SK-N-SH treated with all-trans-retinoic acid at 6 μM for 48 hours (cell line): ENCODE measurements around the gene OR2G3.

Experiments used
- ATAC-seq: fragments of 200-7000 bp; cut with Tn5 transposase; 3 replicates; pipeline ENCODE4 v1.9.1; 2020; ENCODE audit warnings: mild to moderate bottlenecking, moderate library complexity
- ARNTL ChIP-seq: fragments of 450-650 bp; formaldehyde crosslinking; IDR thresholded peaks from 2 replicates; pipeline ENCODE4 v1.5.0; 2020; ENCODE audit warnings: low read depth, mild to moderate bottlenecking, moderate library complexity, borderline replicate concordance
- BACH2 ChIP-seq: fragments of 250-450 bp; sonication (Bioruptor Pico); IDR thresholded peaks from 2 replicates; pipeline ENCODE4 v1.9.0; 2021; ENCODE audit warnings: mild to moderate bottlenecking, borderline replicate concordance
- CREB5 ChIP-seq: fragments of 250-450 bp; sonication (Bioruptor Pico); IDR thresholded peaks from 2 replicates; pipeline ENCODE4 v1.5.1; 2020; ENCODE audit warnings: low read depth, mild to moderate bottlenecking, moderate library complexity
- CSDC2 ChIP-seq: fragments of 250-450 bp; sonication (Bioruptor Pico); IDR thresholded peaks from 2 replicates; pipeline ENCODE4 v1.5.0; 2020; ENCODE audit warnings: mild to moderate bottlenecking, moderate library complexity
- CSRNP3 ChIP-seq: fragments of 250-450 bp; sonication (Bioruptor Pico); IDR thresholded peaks from 2 replicates; pipeline ENCODE4 v1.5.1; 2021; ENCODE audit warnings: mild to moderate bottlenecking, moderate library complexity
- ESRRG ChIP-seq: fragments of 250-450 bp; sonication (Bioruptor Pico); IDR thresholded peaks from 2 replicates; pipeline ENCODE4 v1.6.1; 2021; ENCODE audit warnings: mild to moderate bottlenecking
- GLIS3 ChIP-seq: fragments of 250-450 bp; sonication (Bioruptor Pico); IDR thresholded peaks from 2 replicates; pipeline ENCODE4 v1.5.0; 2020; ENCODE audit warnings: mild to moderate bottlenecking, moderate library complexity
- ISL1 ChIP-seq: fragments of 250-450 bp; sonication (Bioruptor Pico); IDR thresholded peaks from 2 replicates; pipeline ENCODE4 v2.1.2; 2022; ENCODE audit warnings: mild to moderate bottlenecking, moderate library complexity
- OSR1 ChIP-seq: fragments of 250-450 bp; sonication (Bioruptor Pico); IDR thresholded peaks from 2 replicates; pipeline ENCODE4 v1.8.0; 2022; ENCODE audit warnings: moderate library complexity, mild to moderate bottlenecking, inconsistent platforms
- PATZ1 ChIP-seq: fragments of 250-450 bp; sonication (Bioruptor Pico); IDR thresholded peaks from 2 replicates; pipeline ENCODE4 v1.8.0; 2020; ENCODE audit warnings: mild to moderate bottlenecking, moderate library complexity, borderline replicate concordance
- POU6F1 ChIP-seq: fragments of 250-450 bp; sonication (Bioruptor Pico); IDR thresholded peaks from 2 replicates; pipeline ENCODE4 v1.8.0; 2021; ENCODE audit warnings: low read depth, mild to moderate bottlenecking, moderate library complexity, borderline replicate concordance
- PPARA ChIP-seq: fragments of 250-450 bp; sonication (Bioruptor Pico); IDR thresholded peaks from 2 replicates; pipeline ENCODE4 v1.5.0; 2020; ENCODE audit warnings: mild to moderate bottlenecking, borderline replicate concordance
- SNAI2 ChIP-seq: fragments of 250-450 bp; sonication (Bioruptor Pico); IDR thresholded peaks from 2 replicates; pipeline ENCODE4 v1.5.0; 2020; ENCODE audit warnings: mild to moderate bottlenecking, moderate library complexity
- TCF4 ChIP-seq: fragments of 250-450 bp; sonication (Bioruptor Pico); IDR thresholded peaks from 2 replicates; pipeline ENCODE4 v1.8.0; 2021; ENCODE audit warnings: mild to moderate bottlenecking, moderate library complexity, borderline replicate concordance
- TOX ChIP-seq: fragments of 250-450 bp; sonication (Bioruptor Pico); IDR thresholded peaks from 2 replicates; pipeline ENCODE4 v1.8.0; 2021; ENCODE audit warnings: mild to moderate bottlenecking, moderate library complexity, borderline replicate concordance
- TSHZ2 ChIP-seq: fragments of 250-450 bp; sonication (Bioruptor Pico); IDR thresholded peaks from 2 replicates; pipeline ENCODE4 v1.5.0; 2020; ENCODE audit warnings: mild to moderate bottlenecking, moderate library complexity
- ZC3H10 ChIP-seq: fragments of 250-450 bp; sonication (Bioruptor Pico); IDR thresholded peaks from 2 replicates; pipeline ENCODE4 v1.5.1; 2021; ENCODE audit warnings: mild to moderate bottlenecking, moderate library complexity
- ZFP3 ChIP-seq: fragments of 250-450 bp; sonication (Bioruptor Pico); IDR thresholded peaks from 2 replicates; pipeline ENCODE4 v1.5.0; 2020; ENCODE audit warnings: mild to moderate bottlenecking, moderate library complexity
- ZFP30 ChIP-seq: fragments of 450-650 bp; formaldehyde crosslinking; IDR thresholded peaks from 2 replicates; pipeline ENCODE4 v1.5.0; 2022; ENCODE audit warnings: mild to moderate bottlenecking, moderate library complexity
- ZNF565 ChIP-seq: fragments of 450-650 bp; formaldehyde crosslinking; conservative IDR thresholded peaks from 2 replicates; pipeline ENCODE4 v1.5.0; 2020; ENCODE audit warnings: low read depth, mild to moderate bottlenecking, moderate library complexity
- ZNF70 ChIP-seq: fragments of 450-650 bp; formaldehyde crosslinking; IDR thresholded peaks from 2 replicates; pipeline ENCODE4 v1.5.0; 2020; ENCODE audit warnings: mild to moderate bottlenecking, moderate library complexity
- ZNF8 ChIP-seq: fragments of 450-650 bp; formaldehyde crosslinking; IDR thresholded peaks from 2 replicates; pipeline ENCODE4 v1.5.0; 2020; ENCODE audit warnings: mild to moderate bottlenecking, moderate library complexity

The OR2G3 gene

GRCh38 chr1:247576514-247576913 lies 28.9 kb upstream of the OR2G3 start:
- peak; percentile 46; the same call in 2 of the 3 replicates for ATAC-seq
- TF ChIP-seq ZNF8 (no peak), TOX (CRISPR knock-in tag) (no peak), ZFP3 (CRISPR knock-in tag) (no peak), PPARA (CRISPR knock-in tag) (no peak), ARNTL (no peak), PATZ1 (CRISPR knock-in tag) (no peak), ZNF70 (CRISPR knock-in tag) (no peak), TCF4 (CRISPR knock-in tag) (no peak), CSDC2 (CRISPR knock-in tag) (no peak), OSR1 (no peak), ZFP30 (CRISPR knock-in tag) (no peak), TSHZ2 (CRISPR knock-in tag) (no peak), GLIS3 (no peak), ESRRG (CRISPR knock-in tag) (no peak), ISL1 (no peak), POU6F1 (CRISPR knock-in tag) (no peak), ZC3H10 (CRISPR knock-in tag) (no peak), BACH2 (CRISPR knock-in tag) (no peak), CSRNP3 (no peak), SNAI2 (no peak)
- TF ChIP-seq, all 23 proteins: peak for 0

GRCh38 chr1:247578946-247579460 lies 26.4 kb upstream of the OR2G3 start:
- no peak for ATAC-seq
- TF ChIP-seq TOX (CRISPR knock-in tag), result no peak
- TF ChIP-seq ZNF70 (CRISPR knock-in tag), result no peak
- TF ChIP-seq BACH2 (CRISPR knock-in tag), result no peak
- TF ChIP-seq ZFP30 (CRISPR knock-in tag), result no peak
- TF ChIP-seq ZC3H10 (CRISPR knock-in tag), result no peak
- no peak for TF ChIP-seq ZFP3 (CRISPR knock-in tag)
- TF ChIP-seq ZNF565 (CRISPR knock-in tag), result no peak
- TF ChIP-seq SNAI2, result no peak
- TF ChIP-seq TSHZ2 (CRISPR knock-in tag), result no peak
- no peak for TF ChIP-seq CREB5 (CRISPR knock-in tag)
- no peak for TF ChIP-seq CSDC2 (CRISPR knock-in tag)
- TF ChIP-seq OSR1, result no peak
- TF ChIP-seq PATZ1 (CRISPR knock-in tag), result no peak
- no peak for TF ChIP-seq TCF4 (CRISPR knock-in tag)
- TF ChIP-seq PPARA (CRISPR knock-in tag), result no peak
- TF ChIP-seq CSRNP3, result no peak
- TF ChIP-seq ZNF8, result no peak
- no peak for TF ChIP-seq ISL1
